DMS 273 (cell line): ENCODE results near the gene RGL4.
"Not testable (repeated sequence)": the region's sequence is repeated elsewhere in the genome, so short reads cannot be mapped to it uniquely, and the experiment has no call there.

ENCODE experiments used
- DNase-seq: peaks from one replicate; lab custom pipeline; 2025; ENCODE audit not compliant: unreplicated experiment; lab: John Stamatoyannopoulos, UW

Gene RGL4, protein sequence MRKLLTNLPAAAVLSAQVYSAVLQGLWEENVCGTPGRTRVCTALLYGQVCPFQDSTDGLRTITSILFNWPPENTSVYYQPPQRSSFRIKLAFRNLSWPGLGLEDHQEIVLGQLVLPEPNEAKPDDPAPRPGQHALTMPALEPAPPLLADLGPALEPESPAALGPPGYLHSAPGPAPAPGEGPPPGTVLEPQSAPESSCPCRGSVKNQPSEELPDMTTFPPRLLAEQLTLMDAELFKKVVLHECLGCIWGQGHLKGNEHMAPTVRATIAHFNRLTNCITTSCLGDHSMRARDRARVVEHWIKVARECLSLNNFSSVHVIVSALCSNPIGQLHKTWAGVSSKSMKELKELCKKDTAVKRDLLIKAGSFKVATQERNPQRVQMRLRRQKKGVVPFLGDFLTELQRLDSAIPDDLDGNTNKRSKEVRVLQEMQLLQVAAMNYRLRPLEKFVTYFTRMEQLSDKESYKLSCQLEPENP

DNA sequence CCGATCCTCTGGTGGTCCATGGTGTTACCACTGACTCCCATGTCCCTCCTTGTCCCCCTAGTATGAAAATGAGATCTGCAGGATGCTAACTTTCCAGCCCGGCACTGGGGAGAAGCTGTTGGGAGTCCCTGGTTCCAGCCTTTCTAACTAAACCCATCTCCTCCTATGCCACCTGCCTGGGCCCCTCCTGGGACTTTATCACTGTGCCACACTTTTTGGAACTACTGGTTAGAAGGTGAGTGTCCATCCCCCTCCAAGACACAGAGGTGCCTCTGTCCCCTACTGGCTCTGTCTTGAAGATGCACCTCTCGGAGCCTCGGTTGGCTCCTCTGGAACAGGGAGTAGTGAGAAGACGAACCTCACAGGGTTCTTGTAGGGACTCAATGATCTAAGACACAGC lies at the start of gene RGL4:
TSS of gene RGL4 (plus strand) at position 301 of the 400 bp plus-strand sequence. CDS start 1,018 bp downstream, outside the sequence.
- no peak for DNase-seq

DNA sequence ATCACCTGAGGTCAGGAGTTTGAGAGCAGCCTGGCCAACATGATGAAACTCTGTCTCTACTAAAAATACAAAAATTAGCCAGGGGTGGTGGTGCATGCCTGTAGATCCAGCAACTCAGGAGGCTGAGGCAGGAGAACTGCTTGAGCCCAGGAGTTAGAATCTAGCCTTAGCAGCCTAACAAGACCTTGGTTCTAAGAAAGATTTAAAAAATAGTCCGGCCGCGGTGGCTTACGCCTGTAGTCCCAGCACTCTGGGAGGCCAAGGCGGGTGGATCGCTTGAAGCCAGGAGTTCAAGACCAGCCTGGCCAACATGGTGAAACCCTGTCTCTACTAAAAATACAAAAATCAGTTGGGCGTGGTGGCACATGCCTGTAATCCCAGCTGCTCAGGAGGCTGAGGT lies 44.3 kb upstream of the RGL4 start:
- DNase-seq, result not testable (repeated sequence)

DNA sequence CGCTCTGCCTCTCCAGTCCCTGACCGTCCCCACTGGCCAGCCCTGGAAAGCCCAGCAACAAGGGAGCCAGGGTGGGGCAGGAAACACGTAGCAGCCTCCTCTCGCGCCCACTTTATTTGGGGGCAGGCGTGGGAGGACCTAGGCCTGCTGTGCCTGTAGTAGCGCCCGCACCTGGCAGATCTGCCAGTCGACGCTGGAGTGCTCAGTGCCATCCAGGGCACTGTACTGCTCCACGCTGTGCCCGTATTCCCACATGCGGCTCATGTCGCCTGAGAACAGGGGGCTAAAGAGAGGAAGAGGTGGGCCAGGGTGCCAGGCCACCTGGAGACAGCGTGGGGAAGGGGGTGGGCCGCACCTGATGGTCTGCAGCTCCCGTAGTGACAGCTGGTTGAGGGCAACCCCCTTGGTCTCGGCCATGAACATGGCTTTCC lies 41.7 kb upstream of the RGL4 start:
- DNase-seq, result no peak

DNA sequence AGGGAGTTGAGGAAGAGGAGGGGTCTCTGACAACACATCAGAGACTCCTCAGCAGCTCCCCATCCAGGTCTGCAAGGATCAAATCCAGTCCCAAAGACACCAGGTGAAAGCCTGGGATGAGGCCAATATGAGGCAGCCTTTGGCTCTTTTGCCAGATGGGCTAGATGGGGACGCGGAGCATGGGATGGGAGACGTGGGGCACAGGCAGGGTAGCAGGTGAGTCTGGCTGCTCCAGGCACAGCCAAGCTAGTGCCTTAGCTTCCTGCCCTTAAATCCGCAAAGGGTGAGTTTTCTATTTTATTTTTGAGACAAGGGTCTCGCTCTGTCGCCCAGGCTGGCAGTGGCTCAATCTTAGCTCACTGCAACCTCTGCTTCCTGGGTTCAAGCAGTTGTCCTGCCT lies 39.1 kb upstream of the RGL4 start:
- DNase-seq, result no peak

DNA sequence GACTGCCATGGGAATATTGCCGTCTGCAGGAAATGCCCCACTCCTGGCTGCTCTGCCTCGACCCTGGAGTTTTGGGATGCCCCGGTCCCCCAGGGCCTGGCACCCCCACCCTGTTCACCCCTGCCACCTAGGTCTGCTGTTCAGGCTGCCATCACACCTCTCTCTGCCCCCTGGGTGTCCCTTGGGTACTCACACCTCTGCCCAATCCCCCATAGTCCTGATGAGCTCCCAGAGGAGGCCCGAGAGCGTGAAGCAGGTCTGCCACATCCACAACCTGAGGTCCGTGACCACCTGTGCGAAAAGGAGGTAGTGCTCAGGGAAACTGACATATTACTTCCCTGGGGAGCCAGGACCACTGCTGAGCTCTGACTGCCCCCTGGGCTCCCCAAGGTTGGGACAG lies 38.5 kb upstream of the RGL4 start:
- DNase-seq, result no peak

DNA sequence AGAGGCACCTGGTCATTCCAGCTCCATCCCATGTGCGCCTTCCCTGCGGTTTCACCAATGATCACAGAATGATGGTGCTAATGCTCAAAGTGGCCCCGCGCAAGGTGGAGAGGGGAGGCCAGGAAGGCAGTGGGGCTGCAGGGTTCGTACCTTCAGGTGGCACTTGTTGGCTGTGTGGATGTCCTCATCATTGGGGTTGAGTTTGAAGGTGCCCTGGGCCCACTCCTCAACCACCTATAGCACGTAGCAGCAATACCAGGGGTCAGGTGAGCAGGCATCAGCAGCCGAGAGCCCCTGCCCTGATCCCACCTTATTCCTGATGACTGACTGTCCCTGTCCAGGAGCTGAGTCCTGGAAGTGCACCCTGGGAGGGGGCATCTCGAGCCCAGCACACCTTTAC lies 38.1 kb upstream of the RGL4 start:
- no peak for DNase-seq

DNA sequence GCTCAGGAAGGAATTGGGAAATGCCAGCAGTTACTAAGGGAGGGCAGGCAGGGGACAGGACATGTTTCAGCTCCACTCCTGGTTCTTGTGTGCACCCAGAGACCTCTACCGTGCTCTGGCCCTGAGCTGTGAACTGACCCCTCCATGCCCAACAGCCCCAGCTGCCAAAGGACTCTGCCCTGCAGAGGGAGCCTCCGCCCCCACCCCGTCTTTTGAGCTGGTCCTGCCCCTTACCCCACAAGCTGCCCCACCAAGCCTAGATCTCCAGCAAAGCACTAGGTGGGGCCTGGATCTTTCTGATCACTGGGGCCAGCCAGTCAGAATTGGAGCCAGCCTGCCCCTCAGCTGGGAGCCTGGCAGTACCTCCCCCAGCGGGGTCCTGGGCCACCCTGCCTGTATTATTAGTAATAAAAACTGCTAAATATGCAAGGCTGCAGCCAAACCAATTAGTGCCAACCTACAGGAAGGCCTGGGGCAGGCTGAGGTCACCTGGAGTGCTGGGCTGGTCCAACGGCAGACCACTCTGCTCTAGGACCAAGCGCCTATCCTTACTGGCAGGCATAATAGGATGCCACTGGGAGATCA lies 34.8 kb upstream of the RGL4 start:
- DNase-seq, result no peak

DNA sequence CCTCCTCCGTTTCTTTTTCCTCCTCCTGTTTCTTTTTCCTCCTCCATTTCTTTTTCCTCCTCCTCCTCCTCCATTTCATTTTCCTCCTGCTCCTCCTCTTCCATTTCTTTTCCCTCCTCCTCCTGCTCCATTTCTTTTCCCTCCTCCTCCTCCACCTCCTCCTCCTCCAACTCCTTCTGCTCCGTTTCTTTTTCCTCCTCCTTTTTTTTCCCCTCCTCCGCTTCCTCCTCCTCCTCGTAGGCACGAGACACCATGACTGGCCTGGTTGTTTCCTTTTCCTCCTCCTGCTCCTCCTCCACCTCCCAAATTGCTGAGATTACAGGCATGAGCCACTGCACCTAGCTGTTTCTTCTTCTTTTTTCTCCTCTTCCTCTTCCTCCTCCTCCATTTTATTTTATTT lies 33.1 kb upstream of the RGL4 start:
- DNase-seq, result no peak

DNA sequence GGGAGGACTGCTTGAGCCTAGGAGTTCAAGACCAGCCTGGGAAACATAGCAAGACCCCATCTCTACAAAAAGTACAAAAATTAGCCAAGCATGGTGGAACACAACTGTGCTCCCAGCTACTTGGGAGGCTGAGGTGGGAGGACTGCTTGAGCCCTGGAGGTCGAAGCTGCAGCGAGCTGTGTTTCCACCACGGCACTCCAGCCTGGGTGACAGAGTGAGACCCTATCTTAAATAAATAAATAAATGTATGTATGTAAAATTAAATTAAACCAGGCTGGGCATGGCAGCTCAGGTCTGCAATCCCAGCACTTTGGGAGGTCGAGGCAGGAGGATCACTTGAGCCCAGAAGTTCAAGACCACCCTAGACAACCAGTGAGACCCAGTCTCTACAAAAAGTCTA lies 30.4 kb upstream of the RGL4 start:
- not testable (repeated sequence) for DNase-seq

DNA sequence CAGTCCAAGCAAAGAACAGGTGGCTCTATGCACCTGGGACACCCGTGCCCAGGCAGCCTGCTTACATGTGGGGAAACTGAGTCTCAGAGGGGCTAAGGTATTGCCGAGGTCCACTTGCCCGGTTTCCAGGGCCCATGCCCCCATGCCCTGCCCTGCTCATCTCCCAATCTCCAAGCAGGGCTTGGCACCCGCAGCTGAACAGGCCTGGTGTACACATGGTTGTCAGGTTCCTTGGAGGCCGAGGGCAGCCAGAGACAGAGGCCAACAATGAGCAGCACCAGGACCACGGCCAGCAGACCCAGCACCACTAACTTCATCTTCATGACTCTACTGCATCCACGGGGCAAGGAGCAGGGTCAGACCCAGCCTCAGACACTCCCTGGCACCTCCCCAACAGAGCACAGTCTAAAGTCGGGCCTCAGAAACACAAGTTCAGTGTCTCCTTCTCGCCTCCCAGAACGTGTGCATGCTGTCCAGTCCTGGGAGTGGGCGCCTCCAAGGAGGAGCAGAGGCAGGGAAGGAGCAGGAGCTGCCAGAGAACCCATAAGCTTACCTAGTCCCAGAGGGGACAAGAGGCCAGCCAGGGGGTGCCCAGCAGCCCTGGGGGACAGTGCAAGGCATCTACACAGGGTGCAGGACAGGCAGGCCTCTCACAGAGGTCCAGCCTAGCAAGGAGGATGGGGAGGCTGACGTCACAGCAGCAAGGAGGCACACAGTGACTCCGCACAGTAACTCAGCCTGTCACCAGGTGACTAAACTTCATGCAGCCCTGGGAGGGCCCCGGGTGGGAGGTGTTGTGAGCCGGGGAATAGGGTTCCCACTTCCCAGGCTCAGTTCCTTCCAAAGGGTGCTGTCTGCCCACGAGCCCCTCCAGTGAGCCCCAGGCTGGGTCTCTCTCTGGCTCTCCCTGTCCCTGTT lies 20.2 kb upstream of the RGL4 start:
- no peak for DNase-seq

DNA sequence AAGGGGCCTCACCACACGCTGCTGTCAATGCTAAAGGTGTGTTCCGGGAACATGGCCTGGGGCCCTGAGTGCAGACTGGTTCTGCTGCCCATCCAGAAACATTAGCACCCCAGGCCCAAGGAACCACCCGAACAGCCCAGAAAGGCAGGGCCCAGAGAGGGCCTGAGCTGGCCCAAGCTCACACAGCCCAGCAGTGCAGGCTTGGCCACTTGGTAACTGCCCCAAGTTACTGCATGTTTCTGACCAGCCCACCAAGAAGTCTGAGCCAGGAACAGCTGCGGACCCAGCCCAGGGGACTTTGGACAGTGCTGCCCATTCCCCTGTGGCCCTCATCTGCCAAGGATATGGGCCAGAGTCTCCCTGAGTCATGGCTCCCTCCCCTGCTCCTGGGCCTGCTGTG lies 19.4 kb upstream of the RGL4 start:
- not testable (repeated sequence) for DNase-seq

DNA sequence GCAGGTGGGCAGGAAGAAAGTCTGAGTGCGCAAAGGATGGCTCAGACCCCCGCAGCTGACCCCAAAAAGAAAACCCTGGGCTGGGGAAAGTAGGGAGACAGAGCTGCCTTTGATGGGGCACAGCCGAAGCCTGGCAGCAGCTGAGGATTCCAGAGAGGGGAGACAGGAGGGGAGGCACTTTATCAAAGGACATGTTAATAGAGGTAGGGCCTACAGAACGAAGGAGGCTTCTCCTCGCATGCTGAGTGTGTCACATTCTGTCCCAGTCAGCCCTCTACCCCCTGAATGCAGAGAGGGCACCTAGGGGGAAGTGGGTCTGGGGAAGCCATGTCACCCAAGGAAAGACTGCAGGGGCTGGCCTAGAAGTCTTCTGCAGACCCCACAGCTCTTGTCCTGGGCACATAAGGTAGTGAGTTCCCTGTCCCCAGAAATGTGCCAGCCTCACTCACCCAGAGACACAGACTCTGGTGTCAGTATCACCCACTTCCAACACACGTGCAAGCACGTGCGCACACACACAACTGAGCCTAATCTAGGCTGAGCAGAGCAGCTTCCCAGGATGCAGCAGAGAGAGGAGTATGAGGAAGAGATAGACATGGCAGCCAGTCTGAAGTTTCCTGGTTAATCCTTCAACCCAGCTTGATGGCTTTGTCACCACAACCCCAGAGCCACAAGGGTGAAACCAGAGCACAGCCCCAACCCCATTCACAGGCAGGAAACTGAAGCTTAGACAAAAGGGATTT lies 18.3 kb upstream of the RGL4 start:
- not testable (repeated sequence) for DNase-seq

DNA sequence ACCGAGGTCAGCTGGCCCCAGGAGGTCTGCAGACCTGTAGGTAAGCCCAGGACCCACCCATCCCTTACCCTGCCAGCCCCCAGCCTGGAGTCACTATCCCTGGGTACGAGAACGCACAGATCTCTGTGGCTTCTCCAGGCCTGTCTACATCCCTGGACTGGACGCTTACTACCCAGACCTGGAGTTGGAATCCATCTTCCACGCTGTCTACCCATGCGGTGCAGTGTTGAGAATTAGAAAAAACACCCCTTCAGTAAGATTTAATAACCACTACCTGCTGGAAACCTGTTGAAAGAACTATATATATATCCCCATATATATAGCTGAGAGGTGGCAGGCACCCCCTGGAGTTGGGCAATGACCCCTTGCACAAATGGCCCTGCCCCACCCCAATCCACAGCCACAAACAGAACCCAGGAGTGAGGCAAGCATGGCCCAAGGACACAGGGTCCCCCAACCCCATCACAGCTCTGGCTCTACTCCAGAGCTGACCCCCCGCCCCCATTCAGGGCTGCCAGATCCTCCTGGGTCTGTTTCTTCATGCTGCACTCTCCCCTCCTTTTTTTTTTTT lies 17.7 kb upstream of the RGL4 start:
- no peak for DNase-seq

DNA sequence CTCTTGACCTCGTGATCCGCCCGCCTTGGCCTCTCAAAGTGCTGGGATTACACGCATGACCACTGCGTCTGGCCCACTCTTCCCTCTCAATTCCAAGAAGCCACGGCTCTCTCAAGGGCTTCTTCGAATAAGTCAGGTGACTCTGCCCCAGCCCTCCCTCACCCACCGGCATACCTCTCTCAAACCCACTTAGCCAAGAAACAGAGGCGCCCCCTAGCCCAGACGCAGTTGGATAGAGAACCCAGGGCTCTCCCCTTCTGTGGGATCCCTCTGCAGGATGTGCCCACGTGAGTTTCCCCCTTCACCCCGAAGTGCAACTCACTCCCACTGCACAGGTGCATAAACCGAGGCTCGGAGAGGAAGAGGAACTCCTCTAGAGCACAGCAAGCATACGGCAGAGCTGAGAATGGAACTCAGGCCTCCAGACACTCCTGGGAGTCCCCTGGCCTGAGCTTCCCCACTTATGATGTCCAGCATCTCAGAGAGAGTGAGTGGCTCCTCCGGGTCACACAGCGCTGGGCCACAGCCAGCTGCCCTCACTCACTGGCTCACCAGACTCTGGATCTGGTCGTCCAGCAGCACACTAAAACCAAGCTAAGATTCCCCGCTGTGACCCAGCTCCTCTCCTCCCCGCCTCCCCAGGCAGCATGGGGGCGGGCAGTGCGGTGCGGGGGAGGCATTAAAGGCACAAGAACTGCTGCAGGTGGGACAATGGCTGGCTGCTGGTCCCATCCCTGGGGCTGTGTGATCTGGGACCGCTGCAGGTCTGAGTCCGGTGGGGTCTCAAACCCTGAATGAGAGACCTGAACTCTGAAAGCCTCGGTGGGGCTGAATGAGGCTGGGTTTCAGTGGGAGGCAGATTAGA lies 16.8 kb upstream of the RGL4 start:
- DNase-seq, result no peak

DNA sequence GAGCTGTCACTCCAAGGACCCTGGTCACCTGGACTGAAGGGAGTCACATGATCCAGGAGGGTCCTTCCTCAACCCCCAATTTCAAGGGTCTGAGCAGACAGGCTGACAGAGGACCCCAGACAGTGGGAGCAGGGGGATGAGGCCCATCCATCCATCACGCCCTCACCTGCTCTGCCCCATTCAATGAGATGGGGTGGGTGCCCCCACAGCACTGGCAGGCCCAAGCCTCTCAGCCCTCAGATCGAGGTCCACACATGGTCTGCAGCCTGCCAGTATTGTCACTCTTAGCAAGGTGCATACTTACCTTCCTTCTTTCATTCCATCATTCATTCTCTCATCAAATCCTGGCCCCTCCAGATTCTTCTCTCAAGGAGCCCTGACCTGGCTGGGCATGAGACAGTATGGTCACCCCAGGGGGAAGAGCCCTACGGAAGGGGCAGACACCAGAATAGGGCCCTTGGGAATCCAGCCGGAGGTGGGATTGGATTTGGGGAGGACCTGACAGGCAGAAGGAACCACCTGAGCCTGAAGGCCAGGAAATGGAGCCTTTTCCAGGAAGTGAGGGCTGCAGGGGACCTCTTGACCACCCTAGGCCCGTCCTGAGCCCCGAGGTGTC lies 15.8 kb upstream of the RGL4 start:
- not testable (repeated sequence) for DNase-seq

DNA sequence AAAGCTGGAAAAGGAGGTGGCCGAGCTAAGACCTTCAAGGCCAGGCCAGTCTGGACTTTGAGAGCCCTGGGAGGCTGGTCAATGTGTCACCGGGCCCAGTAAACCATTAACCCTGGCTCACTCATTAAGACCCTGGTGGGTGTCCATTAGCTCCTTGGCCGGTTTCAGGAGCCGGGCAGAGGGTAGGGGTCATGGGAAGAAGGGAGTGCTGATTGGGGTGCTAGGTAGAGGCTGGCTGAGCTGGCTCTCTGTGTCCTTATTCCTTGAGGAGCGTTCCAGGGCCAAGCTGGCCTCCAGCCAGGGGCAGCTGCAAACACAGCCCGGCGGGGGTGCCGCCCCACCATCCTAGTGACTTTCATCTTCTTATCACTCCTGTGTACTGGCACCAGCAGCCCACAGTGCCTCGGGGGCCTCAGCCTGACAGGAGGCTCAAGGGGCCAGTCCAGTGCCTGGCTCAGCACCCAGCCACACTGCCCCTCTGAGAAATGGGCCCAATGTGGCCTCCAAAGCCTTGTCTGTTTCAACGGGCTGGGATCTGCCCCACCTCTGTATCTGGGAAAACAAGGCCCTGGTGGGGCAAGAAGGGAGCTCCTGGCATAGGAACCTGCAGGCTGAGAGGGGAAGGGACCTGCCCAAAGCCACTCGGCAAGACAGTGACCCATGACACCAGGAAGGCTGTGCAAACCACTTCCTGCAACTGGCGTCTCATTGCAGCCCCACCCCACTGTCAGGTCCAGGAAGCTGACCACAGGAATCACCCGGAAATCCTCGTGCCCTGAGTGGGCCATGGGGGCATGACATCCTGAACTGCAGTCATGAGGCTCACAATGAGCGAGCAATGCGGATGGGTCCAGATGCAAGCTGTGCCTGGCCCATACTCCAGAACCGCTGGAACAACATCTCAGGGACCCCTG lies 15.1 kb upstream of the RGL4 start:
- peak; percentile 58 for DNase-seq

DNA sequence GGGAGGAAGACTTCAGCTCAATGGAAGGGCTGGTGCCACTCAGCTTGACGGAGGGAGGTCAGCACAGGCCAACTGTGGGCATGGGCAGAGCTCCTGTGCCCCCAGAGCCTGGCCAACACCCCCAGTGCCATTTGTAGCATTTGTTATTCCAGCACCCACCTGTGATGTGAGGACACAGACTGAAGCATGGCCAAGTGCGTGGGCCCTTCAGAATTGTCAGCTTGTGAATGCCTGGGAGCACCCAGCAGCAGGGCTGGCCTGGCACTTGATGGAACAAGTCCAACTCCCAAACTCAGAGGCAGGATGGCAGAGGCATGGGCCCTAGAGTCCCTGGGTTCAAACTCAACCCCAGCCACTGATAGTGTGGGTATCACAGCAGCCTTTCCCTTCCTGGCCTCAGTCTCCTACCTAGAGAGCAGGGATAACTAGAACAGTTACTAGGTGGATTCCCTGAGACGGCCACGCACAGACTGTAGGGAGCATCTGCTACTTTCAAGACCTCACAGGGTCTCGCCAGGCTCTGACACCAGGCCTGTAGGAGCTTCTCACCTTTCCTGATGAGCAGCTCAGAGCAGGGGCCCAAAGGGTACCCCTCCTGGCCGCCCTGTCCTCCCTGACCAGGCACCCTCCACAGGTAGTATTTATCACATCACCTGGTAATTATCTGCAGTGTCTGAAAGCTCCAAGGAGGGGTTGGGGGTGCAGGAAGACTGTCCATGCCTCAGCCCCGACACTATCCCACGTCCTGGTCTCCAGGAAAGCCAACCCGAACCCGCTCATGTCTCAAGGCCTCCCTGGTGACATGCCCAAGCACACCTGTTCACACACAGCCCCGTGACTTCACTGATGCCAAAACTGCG lies 13.7 kb upstream of the RGL4 start:
- DNase-seq, result peak; percentile 10
